K562 (cell line): ENCODE data around the gene CDCP1. TPM values are rescaled to one million over a fixed set of nuclear protein-coding genes. Genes with fewer than 3 reads are reported as not detected.

Source experiments
- ATAC-seq: fragments of 200-7000 bp; cut with Tn5 transposase; 3 replicates; pipeline ENCODE4 v1.9.1; 2020; ENCODE audit warnings: moderate library complexity
- BruUV-seq: library from RNA; stranded (reverse); fragments of 400-500 nt; replicated peaks from 2 replicates; lab custom pipeline; 2021; lab: Mats Ljungman, UMichigan
- CTCF ChIA-PET: fragments of 300-600 bp; formaldehyde crosslinking; extraction: SDS; loops from one replicate; lab custom pipeline; 2021; ENCODE audit warnings: low intra/inter-chr PET ratio; lab: Yijun Ruan, JAX
- POLR2A ChIA-PET: fragments of 300-600, 350-650 bp; sonication (Branson Sonifier 250); formaldehyde crosslinking; extraction: SDS; loops from one replicate; lab custom pipeline; 2021; ENCODE audit warnings: antibody characterized with exemption, inconsistent platforms; lab: Yijun Ruan, JAX
- DNase-seq, 4 experiments: peaks; one replicate each; pipeline versions ENCODE4 v3.0.0 to v3.0.0-alpha.2; 2011 to 2018; ENCODE audit warnings: low spot score in 3 of 4, mixed read lengths in 3 of 4; ENCODE audit errors: extremely low read depth in 1 of 4
- FAIRE-seq: peaks from 2 replicates; lab custom pipeline; 2011; peaks lifted over from hg19 to GRCh38; lab: Jason Lieb, UNC
- H2AFZ ChIP-seq: 2 replicates; pipeline ENCODE4 v1.6.0; 2011; ENCODE audit warnings: low read depth, low read length, control low read depth, inconsistent platforms
- H3K27ac ChIP-seq: fragments of 200-600 bp; 3 replicates; pipeline ENCODE4 v1.8.0; 2011; ENCODE audit warnings: low read depth, mild to moderate bottlenecking, control low read depth, inconsistent platforms, low read length, moderate library complexity, mixed read lengths; ENCODE audit errors: extremely low read depth
- H3K27me3 ChIP-seq, 2 experiments: fragments of 300-600 bp in 1 of 2; 2 replicates in 1 of 2; 3 replicates in 1 of 2; pipeline versions ENCODE4 v1.6.0 to v1.8.0; 2011; ENCODE audit warnings: inconsistent platforms in 2 of 2, low read length in 2 of 2, mild to moderate bottlenecking in 1 of 2, mixed read lengths in 1 of 2, moderate library complexity in 1 of 2; ENCODE audit not compliant: control insufficient read depth in 2 of 2, insufficient read depth in 2 of 2
- H3K36me3 ChIP-seq: fragments of 300-600 bp; 3 replicates; pipeline ENCODE4 v1.8.0; 2011; ENCODE audit warnings: mild to moderate bottlenecking, low read length, inconsistent platforms; ENCODE audit not compliant: control insufficient read depth, insufficient read depth
- H3K4me1 ChIP-seq, 2 experiments: fragments of 200-600 bp in 1 of 2; replicated peaks in 1 of 2; 2 replicates in 1 of 2; 3 replicates in 1 of 2; pipeline versions ENCODE4 v1.5.1 to v1.8.0; 2011; ENCODE audit warnings: inconsistent platforms in 2 of 2, low read length in 2 of 2, mild to moderate bottlenecking in 1 of 2, mixed read lengths in 1 of 2, moderate library complexity in 1 of 2; ENCODE audit not compliant: control insufficient read depth in 2 of 2, insufficient read depth in 2 of 2
- H3K4me2 ChIP-seq: 2 replicates; pipeline ENCODE4 v1.6.1; 2011; ENCODE audit warnings: low read length, control low read depth, inconsistent platforms, mixed read lengths; ENCODE audit not compliant: insufficient read depth
- H3K4me3 ChIP-seq: fragments of 200-600 bp; sonication (generic), shearing (Covaris generic); 2 replicates; pipeline ENCODE4 v1.5.1; 2016; ENCODE audit warnings: control low read depth, inconsistent platforms
- H3K79me2 ChIP-seq: fragments of 200-600 bp; 3 replicates; pipeline ENCODE4 v1.8.0; 2011; ENCODE audit warnings: low read length, inconsistent platforms; ENCODE audit not compliant: control insufficient read depth, insufficient read depth
- H3K9ac ChIP-seq, 2 experiments: 2 replicates each; pipeline versions ENCODE4 v1.6.0 to v1.6.1; 2011; ENCODE audit warnings: low read depth in 2 of 2, low read length in 2 of 2, control low read depth in 1 of 2, inconsistent platforms in 1 of 2, mild to moderate bottlenecking in 1 of 2, mixed read lengths in 1 of 2; ENCODE audit not compliant: insufficient read depth in 1 of 2
- H3K9me1 ChIP-seq: one replicate; pipeline ENCODE4 v1.6.0; 2011; ENCODE audit warnings: inconsistent platforms, mild to moderate bottlenecking, low read length, moderate library complexity; ENCODE audit not compliant: control insufficient read depth, insufficient read depth
- H3K9me3 ChIP-seq: replicated peaks from 2 replicates; pipeline ENCODE4 v1.5.1; 2011; ENCODE audit warnings: low read depth, low read length, inconsistent platforms; ENCODE audit not compliant: control insufficient read depth, insufficient read depth
- H4K20me1 ChIP-seq: replicated peaks from 2 replicates; pipeline ENCODE4 v1.6.1; 2011; ENCODE audit warnings: low read length, inconsistent platforms, mixed read lengths; ENCODE audit not compliant: control insufficient read depth, insufficient read depth
- KLF1 ChIP-seq: fragments of 450-650 bp; IDR thresholded peaks from 2 replicates; pipeline ENCODE4 v1.6.1; 2016; ENCODE audit warnings: missing genetic modification characterization, missing compliant biosample characterization
- KLF16 ChIP-seq: IDR thresholded peaks from 2 replicates; pipeline ENCODE4 v1.6.1; 2016; ENCODE audit warnings: antibody characterized with exemption
- NR2C1 ChIP-seq, 2 experiments: fragments of 450-650 bp; IDR thresholded peaks; 2 replicates each; pipeline ENCODE4 v1.6.1; 2017; ENCODE audit warnings: mild to moderate bottlenecking in 2 of 2, antibody characterized with exemption in 1 of 2, inconsistent platforms in 1 of 2, missing compliant biosample characterization in 1 of 2, missing genetic modification characterization in 1 of 2
- SREBF1 ChIP-seq: fragments of 150-350 bp; IDR thresholded peaks from 2 replicates; pipeline ENCODE4 v1.6.1; 2014; ENCODE audit warnings: antibody characterized with exemption, low read depth, low read length, borderline replicate concordance
- ZNF124 ChIP-seq: sonication (generic); formaldehyde crosslinking; IDR thresholded peaks from 2 replicates; pipeline ENCODE4 v1.8.1; 2022; ENCODE audit warnings: missing genetic modification reagents
- ZNF408 ChIP-seq: fragments of 250-450 bp; sonication (Bioruptor Pico); IDR thresholded peaks from 2 replicates; pipeline ENCODE4 v1.4.0; 2020; ENCODE audit warnings: low read depth, mild to moderate bottlenecking, moderate library complexity
- WGBS: fragments of 100-300 bp; shearing (Covaris generic); methylation state at CpG from one replicate; pipeline ENCODE4 v1.1.6; 2016; ENCODE audit warnings: low coverage, mixed read lengths; ENCODE audit not compliant: insufficient coverage; ENCODE audit errors: missing lambda C conversion rate; 5-methylcytosine and 5-hydroxymethylcytosine counted together
- in situ Hi-C: fragments of 300-500 bp; cut with MboI; formaldehyde crosslinking; loops from 4 replicates; pipeline ENCODE4 v1.15.0; 2018; ENCODE audit warnings: inconsistent platforms, mixed read lengths
- intact Hi-C: fragments of 100-400 bp; cut with micrococcal nuclease; formaldehyde crosslinking; loops from 2 replicates; pipeline ENCODE4 v1.14.2; 2022
- polyA plus RNA-seq, 8 experiments: library from polyadenylated mRNA; depleted of rRNA in 4 of 8; stranded (reverse) in 5 of 8; unstranded in 3 of 8; fragments of >200 nt; fragmentation: Nextera tagmentation in 2 of 8; fragmentation: Illumina TruSeq in 1 of 8; extraction: Ambion mirVana in 2 of 8; extraction: Trizol in 1 of 8; gene quantifications; 2 replicates each; pipeline versions ENCODE4 v1.2.1 to v1.2.3, GENCODE V29; 2011 to 2014; ENCODE audit warnings: inconsistent platforms in 1 of 8, missing spikeins in 1 of 8
- total RNA-seq, 7 experiments: library from RNA; depleted of rRNA in 6 of 7; stranded (reverse); fragments of >200 nt in 6 of 7; fragmentation: Illumina TruSeq in 2 of 7; extraction: Trizol in 2 of 7; gene quantifications; 2 replicates each; pipeline versions ENCODE4 v1.2.1 to v1.2.3, GENCODE V29; 2011 to 2021; ENCODE audit warnings: low replicate concordance in 1 of 7
- TF ChIP-seq, protein P1 (sequence below): fragments of 250-450 bp; sonication (Bioruptor Pico); IDR thresholded peaks from 2 replicates; pipeline ENCODE4 v1.5.0; 2020; ENCODE audit warnings: mild to moderate bottlenecking, borderline replicate concordance
- TF ChIP-seq, protein P2 (sequence below): fragments of 250-450 bp; sonication (Bioruptor Pico); IDR thresholded peaks from 2 replicates; pipeline ENCODE4 v1.6.1; 2021; ENCODE audit warnings: mild to moderate bottlenecking
- TF ChIP-seq, protein P3 (sequence below): fragments of 450-650 bp; formaldehyde crosslinking; IDR thresholded peaks from 2 replicates; pipeline ENCODE4 v1.4.0; 2022; ENCODE audit warnings: missing genetic modification characterization
- TF ChIP-seq, protein P4 (sequence below): fragments of 250-450 bp; sonication (Bioruptor Pico); IDR thresholded peaks from 2 replicates; pipeline ENCODE4 v1.4.0; 2020
- TF ChIP-seq, protein P5 (sequence below): fragments of 450-650 bp; IDR thresholded peaks from 2 replicates; pipeline ENCODE4 v1.6.1; 2017; ENCODE audit warnings: antibody characterized with exemption, mild to moderate bottlenecking

CDCP1 gene
- total and polyA plus RNA-seq, 9 of the 15 experiments (the other 6 are each of a cell fraction or from before 2014, with no cell fraction given), result 3.9 to 16.4 (median 5.2) TPM

DNA sequence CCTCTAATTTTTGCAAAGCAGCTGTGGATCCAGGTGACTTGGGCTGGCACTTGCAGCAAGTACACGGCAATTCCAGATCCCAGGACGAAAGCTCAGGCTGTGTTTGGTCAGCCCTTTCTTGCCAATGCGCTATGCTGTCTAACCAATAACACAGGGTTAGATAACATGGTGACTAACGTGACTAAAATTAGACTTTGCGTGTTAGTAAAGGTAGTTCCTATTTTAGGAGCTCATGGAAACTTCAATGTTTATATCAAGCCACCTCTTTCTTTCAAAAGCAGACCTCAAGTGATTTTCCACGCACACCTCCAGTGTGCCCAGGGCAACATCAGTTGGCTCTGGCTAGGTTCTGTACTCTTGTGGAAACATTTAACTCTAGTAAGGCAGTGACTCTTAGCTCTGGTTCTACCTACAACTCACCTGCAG, 32.5 kb downstream of the CDCP1 start (continued):
- no peak for TF ChIP-seq ZNF408 (CRISPR knock-in tag)
- TF ChIP-seq, protein P1, sequence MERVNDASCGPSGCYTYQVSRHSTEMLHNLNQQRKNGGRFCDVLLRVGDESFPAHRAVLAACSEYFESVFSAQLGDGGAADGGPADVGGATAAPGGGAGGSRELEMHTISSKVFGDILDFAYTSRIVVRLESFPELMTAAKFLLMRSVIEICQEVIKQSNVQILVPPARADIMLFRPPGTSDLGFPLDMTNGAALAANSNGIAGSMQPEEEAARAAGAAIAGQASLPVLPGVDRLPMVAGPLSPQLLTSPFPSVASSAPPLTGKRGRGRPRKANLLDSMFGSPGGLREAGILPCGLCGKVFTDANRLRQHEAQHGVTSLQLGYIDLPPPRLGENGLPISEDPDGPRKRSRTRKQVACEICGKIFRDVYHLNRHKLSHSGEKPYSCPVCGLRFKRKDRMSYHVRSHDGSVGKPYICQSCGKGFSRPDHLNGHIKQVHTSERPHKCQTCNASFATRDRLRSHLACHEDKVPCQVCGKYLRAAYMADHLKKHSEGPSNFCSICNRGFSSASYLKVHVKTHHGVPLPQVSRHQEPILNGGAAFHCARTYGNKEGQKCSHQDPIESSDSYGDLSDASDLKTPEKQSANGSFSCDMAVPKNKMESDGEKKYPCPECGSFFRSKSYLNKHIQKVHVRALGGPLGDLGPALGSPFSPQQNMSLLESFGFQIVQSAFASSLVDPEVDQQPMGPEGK, result no peak
- TF ChIP-seq, protein P2, sequence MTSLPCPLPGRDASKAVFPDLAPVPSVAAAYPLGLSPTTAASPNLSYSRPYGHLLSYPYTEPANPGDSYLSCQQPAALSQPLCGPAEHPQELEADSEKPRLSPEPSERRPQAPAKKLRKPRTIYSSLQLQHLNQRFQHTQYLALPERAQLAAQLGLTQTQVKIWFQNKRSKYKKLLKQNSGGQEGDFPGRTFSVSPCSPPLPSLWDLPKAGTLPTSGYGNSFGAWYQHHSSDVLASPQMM (CRISPR knock-in tag), result no peak
- TF ChIP-seq KLF1, result no peak
- TF ChIP-seq ZNF124 (CRISPR knock-in tag), result no peak
- no peak for TF ChIP-seq KLF16
- TF ChIP-seq, protein P3, sequence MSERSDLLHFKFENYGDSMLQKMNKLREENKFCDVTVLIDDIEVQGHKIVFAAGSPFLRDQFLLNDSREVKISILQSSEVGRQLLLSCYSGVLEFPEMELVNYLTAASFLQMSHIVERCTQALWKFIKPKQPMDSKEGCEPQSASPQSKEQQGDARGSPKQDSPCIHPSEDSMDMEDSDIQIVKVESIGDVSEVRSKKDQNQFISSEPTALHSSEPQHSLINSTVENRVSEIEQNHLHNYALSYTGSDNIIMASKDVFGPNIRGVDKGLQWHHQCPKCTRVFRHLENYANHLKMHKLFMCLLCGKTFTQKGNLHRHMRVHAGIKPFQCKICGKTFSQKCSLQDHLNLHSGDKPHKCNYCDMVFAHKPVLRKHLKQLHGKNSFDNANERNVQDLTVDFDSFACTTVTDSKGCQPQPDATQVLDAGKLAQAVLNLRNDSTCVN (CRISPR knock-in tag), result no peak

DNA sequence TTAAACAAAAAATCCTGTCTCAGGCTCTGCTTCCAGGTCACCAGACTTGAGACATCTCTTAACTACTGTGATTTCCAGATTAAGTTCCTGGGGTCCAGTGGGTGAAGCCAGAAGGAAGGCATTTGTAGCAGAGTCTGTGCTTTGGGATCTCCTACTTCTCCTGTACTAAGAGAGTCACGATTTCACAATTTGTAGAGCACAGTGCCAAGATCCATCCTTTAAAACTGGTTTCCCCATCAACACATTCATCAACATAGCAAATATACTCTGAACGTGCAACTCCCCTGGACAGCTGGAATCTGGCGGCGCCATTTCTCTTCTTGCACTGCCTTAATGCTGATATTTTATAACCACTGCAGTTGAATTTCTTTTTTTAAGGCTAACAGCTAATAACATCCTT, 33.2 kb downstream of the CDCP1 start:
- Histone ChIP-seq H2AFZ (peak overlapping the region; percentile 30; the same call in 1 of the 2 replicates), H3K9me1 (no peaks in the 10 kb centered on the region), H3K79me2 (no peaks in the 10 kb centered on the region), H3K27ac (peak overlapping the region; percentile 21; the same call in 1 of the 3 replicates), H3K9me3 (no peaks in the 10 kb centered on the region), H3K4me2 (no peak overlapping the region), H4K20me1 (no peaks in the 10 kb centered on the region), H3K36me3 (peaks cover 7% of the 10 kb centered on the region; the same call in 1 of the 3 replicates), H3K27me3 (no peaks in the 10 kb centered on the region), H3K4me3 (no peak overlapping the region), H3K4me1 (peaks cover 6 to 45% of the 10 kb centered on the region in 2 experiments; a peak in 4 of 5 replicates), H3K9ac (no peak overlapping the region)
- in situ Hi-C loops (no loop called here), intact Hi-C loops (no loop called here)
- ChIA-PET CTCF (no interaction called here), POLR2A (interaction anchor here (0.6 to 1.8 kb wide), 6 partner anchors 9 to 135 kb away, joined by 3 to 6 read pairs (median 4); no protein-coding TSS in a partner anchor)
- ATAC-seq (peak; percentile 8; the same call in 1 of the 3 replicates), FAIRE-seq (no peak), DNase-seq (no peak)
- WGBS, result 50% methylated on average over 4 of the region's 4 CpGs
- BruUV-seq, result no TSS peak
- no peak for TF ChIP-seq NR2C1 (IDR thresholded peaks at IDR 0.05)
- TF ChIP-seq NR2C1 (tag; IDR thresholded peaks at IDR 0.05), result 0 out of 2 replicates have a peak, but pooled peaks have one; percentile 29
- TF ChIP-seq SREBF1, result no peak
- TF ChIP-seq, protein P4, sequence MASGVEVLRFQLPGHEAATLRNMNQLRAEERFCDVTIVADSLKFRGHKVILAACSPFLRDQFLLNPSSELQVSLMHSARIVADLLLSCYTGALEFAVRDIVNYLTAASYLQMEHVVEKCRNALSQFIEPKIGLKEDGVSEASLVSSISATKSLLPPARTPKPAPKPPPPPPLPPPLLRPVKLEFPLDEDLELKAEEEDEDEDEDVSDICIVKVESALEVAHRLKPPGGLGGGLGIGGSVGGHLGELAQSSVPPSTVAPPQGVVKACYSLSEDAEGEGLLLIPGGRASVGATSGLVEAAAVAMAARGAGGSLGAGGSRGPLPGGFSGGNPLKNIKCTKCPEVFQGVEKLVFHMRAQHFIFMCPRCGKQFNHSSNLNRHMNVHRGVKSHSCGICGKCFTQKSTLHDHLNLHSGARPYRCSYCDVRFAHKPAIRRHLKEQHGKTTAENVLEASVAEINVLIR (CRISPR knock-in tag), result no peak
- TF ChIP-seq, protein P5, sequence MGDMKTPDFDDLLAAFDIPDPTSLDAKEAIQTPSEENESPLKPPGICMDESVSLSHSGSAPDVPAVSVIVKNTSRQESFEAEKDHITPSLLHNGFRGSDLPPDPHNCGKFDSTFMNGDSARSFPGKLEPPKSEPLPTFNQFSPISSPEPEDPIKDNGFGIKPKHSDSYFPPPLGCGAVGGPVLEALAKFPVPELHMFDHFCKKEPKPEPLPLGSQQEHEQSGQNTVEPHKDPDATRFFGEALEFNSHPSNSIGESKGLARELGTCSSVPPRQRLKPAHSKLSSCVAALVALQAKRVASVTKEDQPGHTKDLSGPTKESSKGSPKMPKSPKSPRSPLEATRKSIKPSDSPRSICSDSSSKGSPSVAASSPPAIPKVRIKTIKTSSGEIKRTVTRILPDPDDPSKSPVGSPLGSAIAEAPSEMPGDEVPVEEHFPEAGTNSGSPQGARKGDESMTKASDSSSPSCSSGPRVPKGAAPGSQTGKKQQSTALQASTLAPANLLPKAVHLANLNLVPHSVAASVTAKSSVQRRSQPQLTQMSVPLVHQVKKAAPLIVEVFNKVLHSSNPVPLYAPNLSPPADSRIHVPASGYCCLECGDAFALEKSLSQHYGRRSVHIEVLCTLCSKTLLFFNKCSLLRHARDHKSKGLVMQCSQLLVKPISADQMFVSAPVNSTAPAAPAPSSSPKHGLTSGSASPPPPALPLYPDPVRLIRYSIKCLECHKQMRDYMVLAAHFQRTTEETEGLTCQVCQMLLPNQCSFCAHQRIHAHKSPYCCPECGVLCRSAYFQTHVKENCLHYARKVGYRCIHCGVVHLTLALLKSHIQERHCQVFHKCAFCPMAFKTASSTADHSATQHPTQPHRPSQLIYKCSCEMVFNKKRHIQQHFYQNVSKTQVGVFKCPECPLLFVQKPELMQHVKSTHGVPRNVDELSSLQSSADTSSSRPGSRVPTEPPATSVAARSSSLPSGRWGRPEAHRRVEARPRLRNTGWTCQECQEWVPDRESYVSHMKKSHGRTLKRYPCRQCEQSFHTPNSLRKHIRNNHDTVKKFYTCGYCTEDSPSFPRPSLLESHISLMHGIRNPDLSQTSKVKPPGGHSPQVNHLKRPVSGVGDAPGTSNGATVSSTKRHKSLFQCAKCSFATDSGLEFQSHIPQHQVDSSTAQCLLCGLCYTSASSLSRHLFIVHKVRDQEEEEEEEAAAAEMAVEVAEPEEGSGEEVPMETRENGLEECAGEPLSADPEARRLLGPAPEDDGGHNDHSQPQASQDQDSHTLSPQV, result no peak
